ENCODE data around the gene MSH5.

Gene MSH5

DNA sequence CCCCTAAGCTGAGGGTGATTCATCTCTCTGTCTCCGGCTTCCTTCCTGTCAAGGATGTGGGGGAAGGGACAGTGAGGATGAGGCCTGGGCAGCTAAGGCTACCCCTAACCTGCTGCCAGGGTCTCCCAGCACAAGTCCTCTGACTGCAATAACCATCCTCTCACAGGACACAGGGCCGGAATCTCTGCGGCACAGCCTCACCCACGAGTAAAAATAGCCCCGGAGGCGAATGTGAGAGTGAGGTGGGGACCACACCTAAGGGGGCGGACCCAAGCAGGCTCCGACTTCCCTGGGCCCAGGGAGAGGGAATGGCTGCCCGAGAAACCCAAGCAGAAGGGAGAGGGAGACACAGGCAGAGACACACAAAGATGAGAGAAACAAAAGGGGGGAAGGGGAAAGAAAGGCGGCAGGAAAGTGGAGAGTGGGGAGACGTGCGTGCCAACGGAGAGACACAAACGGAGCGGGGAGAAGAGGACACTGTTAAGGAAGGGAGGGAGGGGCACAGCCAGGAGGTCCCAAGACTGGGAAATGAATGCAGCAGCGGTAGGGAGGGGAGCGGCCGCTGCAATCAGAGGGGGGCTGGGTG lies 4.9 kb upstream of the MSH5 start:
- Histone ChIP-seq H3K36me3 (ENCODE audit: insufficient read depth, low read depth, low read length) (peaks cover 40% of the 10 kb centered on the region), H3K27me3 (ENCODE audit: insufficient read depth, low read length) (no peaks in the 10 kb centered on the region), H3K27ac (ENCODE audit: low read length) (no peak overlapping the region), H3K4me3 (ENCODE audit: low read length) (peak overlapping the region; percentile 71), H3K9me3 (ENCODE audit: insufficient read depth, low read depth, low read length) (no peaks in the 10 kb centered on the region), H3K4me1 (ENCODE audit: insufficient read depth, low read length) (peaks cover 31% of the 10 kb centered on the region), H3K9ac (ENCODE audit: low read depth, low read length) (peak overlapping the region; percentile 73; the same call in 1 of the 2 replicates)

DNA sequence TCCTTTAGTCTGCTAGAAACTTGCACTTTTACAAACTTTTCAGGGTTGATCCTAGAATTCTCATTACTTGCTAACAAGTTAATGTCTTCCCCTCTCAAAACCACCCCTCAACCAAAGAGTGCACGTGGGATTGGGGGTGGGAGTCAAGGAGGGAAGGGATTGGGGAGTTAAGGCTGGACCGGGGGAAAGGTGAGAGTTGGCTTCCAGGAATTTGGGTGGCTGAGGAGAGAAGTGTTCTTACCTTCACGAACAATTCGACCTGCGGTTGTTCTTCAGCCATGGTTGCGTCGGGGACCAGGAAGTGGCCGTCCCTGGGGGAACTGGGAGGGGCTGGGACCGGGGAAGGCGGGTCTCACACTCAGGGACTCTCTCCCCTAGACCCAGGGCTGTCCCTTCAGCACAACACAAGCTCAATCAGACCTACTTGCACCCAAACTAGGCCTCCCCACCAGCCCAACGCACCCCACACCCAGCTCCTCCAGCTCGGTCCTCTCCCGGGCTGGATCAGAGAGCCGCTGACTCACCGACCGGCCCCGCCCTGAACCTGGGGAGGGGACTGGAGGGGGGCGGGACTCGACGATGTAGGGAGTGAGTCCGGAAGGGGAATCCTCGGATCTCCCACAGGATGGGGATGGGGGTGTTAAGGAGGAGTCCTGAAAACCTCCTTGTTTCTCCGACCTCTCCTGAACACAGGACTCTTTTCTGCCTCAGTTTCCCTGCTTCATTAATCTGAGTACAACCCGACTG lies 3.6 kb upstream of the MSH5 start, which contains the start of gene CLIC1:
CLIC1 (minus strand) TSS at position 510 of the 747 bp plus-strand sequence; CDS start at position 280, 230 bp downstream.
- Histone ChIP-seq H3K9me3 (ENCODE audit: insufficient read depth, low read depth, low read length) (no peaks in the 10 kb centered on the region), H3K4me1 (ENCODE audit: insufficient read depth, low read length) (peaks cover 34% of the 10 kb centered on the region), H3K27me3 (ENCODE audit: insufficient read depth, low read length) (no peaks in the 10 kb centered on the region), H3K4me3 (ENCODE audit: low read length) (peak within 1 kb of the TSS; percentile 71), H3K9ac (ENCODE audit: low read depth, low read length) (peak within 1 kb of the TSS; percentile 73), H3K27ac (ENCODE audit: low read length) (peak within 1 kb of the TSS; percentile 84), H3K36me3 (ENCODE audit: insufficient read depth, low read depth, low read length) (peaks cover 35% of the 10 kb centered on the region)

DNA sequence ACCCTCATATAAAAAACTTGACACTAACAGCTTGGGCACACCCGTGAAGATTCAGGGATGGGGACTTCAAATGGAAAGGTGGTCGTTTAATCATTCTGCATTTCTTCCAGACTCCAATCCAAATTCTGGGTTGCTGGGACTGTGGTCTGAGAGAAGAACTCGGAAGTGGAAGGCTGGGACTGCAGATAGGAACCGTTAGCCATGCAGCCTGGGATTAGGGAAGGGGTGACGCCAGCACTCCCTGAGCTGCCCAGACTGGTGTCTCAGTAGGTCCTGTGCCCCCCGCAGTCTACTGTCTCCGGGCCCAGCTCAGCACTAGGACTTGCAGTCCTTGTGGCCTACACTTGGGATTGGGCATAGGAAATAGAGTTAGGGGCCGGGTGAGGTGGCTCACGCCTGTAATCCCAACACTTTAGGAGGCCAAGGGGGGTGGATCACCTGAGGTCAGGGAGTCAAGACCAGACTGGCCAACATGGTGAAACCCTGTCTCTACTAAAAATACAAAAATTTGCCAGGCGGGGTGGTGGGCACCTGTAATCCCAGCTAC lies 3.0 kb upstream of the MSH5 start:
- peak overlapping the region; percentile 84 for H3K27ac ChIP-seq (ENCODE audit: low read length)
- H3K4me1 ChIP-seq (ENCODE audit: insufficient read depth, low read length): peaks cover 34% of the 10 kb centered on the region
- H3K4me3 ChIP-seq (ENCODE audit: low read length): peak overlapping the region; percentile 71
- no peaks in the 10 kb centered on the region for H3K27me3 ChIP-seq (ENCODE audit: insufficient read depth, low read length)
- H3K9me3 ChIP-seq (ENCODE audit: insufficient read depth, low read depth, low read length): no peaks in the 10 kb centered on the region
- peaks cover 35% of the 10 kb centered on the region for H3K36me3 ChIP-seq (ENCODE audit: insufficient read depth, low read depth, low read length)
- H3K9ac ChIP-seq (ENCODE audit: low read depth, low read length): peak overlapping the region; percentile 73; the same call in 1 of the 2 replicates

- peak overlapping the region; percentile 44; the same call in 1 of the 2 replicates for H3K4me3 ChIP-seq (ENCODE audit: low read length)
- peaks cover 30% of the 10 kb centered on the region for H3K36me3 ChIP-seq (ENCODE audit: insufficient read depth, low read depth, low read length)
- no peak overlapping the region for H3K27ac ChIP-seq (ENCODE audit: low read length)
- H3K9me3 ChIP-seq (ENCODE audit: insufficient read depth, low read depth, low read length): no peaks in the 10 kb centered on the region
- no peaks in the 10 kb centered on the region for H3K27me3 ChIP-seq (ENCODE audit: insufficient read depth, low read length)
- H3K9ac ChIP-seq (ENCODE audit: low read depth, low read length): peak overlapping the region; percentile 73; the same call in 1 of the 2 replicates
- peaks cover 34% of the 10 kb centered on the region for H3K4me1 ChIP-seq (ENCODE audit: insufficient read depth, low read length)
These were observed 2.4 kb upstream of the MSH5 start for GRCh38 chr6:31737315-31737990.

- Histone ChIP-seq H3K4me3 (ENCODE audit: low read length) (peak overlapping the region; percentile 44; the same call in 1 of the 2 replicates), H3K4me1 (ENCODE audit: insufficient read depth, low read length) (peaks cover 34% of the 10 kb centered on the region), H3K9ac (ENCODE audit: low read depth, low read length) (peak overlapping the region; percentile 73; the same call in 1 of the 2 replicates), H3K27ac (ENCODE audit: low read length) (no peak overlapping the region), H3K36me3 (ENCODE audit: insufficient read depth, low read depth, low read length) (peaks cover 22% of the 10 kb centered on the region), H3K27me3 (ENCODE audit: insufficient read depth, low read length) (no peaks in the 10 kb centered on the region), H3K9me3 (ENCODE audit: insufficient read depth, low read depth, low read length) (no peaks in the 10 kb centered on the region)
These were observed 1.5 kb upstream of the MSH5 start for GRCh38 chr6:31737991-31738979.

DNA sequence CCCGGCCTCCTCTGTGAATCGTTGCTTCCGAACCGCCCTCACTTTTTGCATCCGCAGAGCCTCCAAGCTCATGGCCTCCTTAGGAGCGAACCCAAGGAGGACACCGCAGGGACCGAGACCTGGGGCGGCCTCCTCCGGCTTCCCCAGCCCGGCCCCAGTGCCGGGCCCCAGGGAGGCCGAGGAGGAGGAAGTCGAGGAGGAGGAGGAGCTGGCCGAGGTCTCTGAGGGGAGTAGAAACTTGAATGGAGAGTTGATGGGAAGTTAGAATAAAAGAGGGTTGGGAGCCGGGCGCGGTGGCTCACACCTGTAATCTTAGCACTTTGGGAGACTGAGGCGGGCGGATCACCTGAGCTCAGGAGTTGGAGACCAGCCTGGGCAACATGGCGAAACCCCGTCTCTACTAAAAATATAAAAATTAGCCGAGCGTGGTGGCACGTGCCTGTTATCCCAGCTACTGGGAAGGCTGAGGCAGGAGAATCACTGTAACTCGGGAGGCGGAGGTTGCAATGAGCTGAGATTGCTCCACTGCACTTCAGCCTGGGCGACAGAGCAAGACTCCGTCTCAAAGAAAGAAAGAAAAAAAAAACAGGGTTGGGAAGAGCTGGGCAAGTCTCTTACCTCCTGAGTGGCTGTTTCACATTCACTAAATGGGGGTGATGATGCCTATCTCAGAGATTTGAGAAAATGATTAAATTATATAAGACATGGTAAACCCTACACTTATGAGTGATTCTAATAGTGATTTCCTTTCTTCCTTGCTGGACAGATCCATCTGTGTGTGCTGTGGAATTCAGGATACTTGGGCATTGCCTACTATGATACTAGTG lies 805 bp downstream of the MSH5 start:
- peaks cover 28% of the 10 kb centered on the region for H3K4me1 ChIP-seq (ENCODE audit: insufficient read depth, low read length)

DNA sequence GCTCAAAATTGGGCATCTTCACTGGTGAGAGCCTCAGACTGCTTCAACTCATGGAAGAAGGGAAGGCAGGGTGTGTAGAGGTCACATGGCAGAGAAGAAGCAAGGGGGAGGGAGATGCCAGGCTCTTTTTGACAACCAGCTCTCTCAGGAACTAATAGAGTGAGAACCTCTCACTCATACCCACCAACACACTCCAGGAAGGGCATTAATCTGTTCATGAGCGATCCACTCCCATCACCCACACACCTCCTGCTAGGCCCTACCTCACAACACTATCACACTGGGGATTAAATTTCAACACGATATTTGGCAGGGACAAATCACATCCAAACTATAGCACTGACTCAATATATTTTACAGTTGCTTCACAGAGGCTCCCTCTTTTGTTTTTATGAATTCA lies 2.0 kb downstream of the MSH5 start:
- Histone ChIP-seq H3K36me3 (ENCODE audit: insufficient read depth, low read depth, low read length) (peaks cover 11% of the 10 kb centered on the region), H3K9ac (ENCODE audit: low read depth, low read length) (no peak overlapping the region), H3K4me3 (ENCODE audit: low read length) (no peak overlapping the region), H3K27me3 (ENCODE audit: insufficient read depth, low read length) (no peaks in the 10 kb centered on the region), H3K4me1 (ENCODE audit: insufficient read depth, low read length) (peaks cover 25% of the 10 kb centered on the region), H3K27ac (ENCODE audit: low read length) (no peak overlapping the region), H3K9me3 (ENCODE audit: insufficient read depth, low read depth, low read length) (no peaks in the 10 kb centered on the region)

More for the DNA sequence above, 805 bp downstream of the MSH5 start:
- peak overlapping the region; percentile 90 for H3K27ac ChIP-seq (ENCODE audit: low read length)
- H3K4me3 ChIP-seq (ENCODE audit: low read length): peak overlapping the region; percentile 64
- peaks cover 11% of the 10 kb centered on the region for H3K36me3 ChIP-seq (ENCODE audit: insufficient read depth, low read depth, low read length)
- no peaks in the 10 kb centered on the region for H3K27me3 ChIP-seq (ENCODE audit: insufficient read depth, low read length)
- H3K9me3 ChIP-seq (ENCODE audit: insufficient read depth, low read depth, low read length): no peaks in the 10 kb centered on the region
- peak overlapping the region; percentile 91 for H3K9ac ChIP-seq (ENCODE audit: low read depth, low read length)

DNA sequence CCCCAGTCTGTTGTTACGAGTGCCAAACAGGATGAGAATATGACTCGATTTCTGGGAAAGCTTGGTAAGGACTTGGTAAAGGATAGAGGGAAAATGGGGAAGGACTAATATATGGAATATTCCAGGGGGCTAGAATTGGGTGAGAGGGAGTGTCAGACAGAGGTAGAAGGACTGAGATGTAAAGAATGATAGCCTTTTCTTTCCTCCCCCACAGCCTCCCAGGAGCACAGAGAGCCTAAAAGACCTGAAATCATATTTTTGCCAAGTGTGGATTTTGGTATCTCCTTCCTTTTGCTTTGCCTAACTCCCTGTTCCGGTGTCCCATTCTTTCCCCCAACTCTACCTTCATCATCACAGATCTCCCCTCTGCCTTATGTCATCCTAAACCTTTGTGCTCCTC lies 3.1 kb downstream of the MSH5 start:
- Histone ChIP-seq H3K4me1 (ENCODE audit: insufficient read depth, low read length) (peaks cover 15% of the 10 kb centered on the region), H3K9ac (ENCODE audit: low read depth, low read length) (no peak overlapping the region), H3K9me3 (ENCODE audit: insufficient read depth, low read depth, low read length) (no peaks in the 10 kb centered on the region), H3K4me3 (ENCODE audit: low read length) (no peak overlapping the region), H3K27me3 (ENCODE audit: insufficient read depth, low read length) (no peaks in the 10 kb centered on the region), H3K36me3 (ENCODE audit: insufficient read depth, low read depth, low read length) (peaks cover 16% of the 10 kb centered on the region), H3K27ac (ENCODE audit: low read length) (no peak overlapping the region)

GRCh38 chr6:31744422-31744821 lies 4.6 kb downstream of the MSH5 start:
- no peak overlapping the region for H3K9ac ChIP-seq (ENCODE audit: low read depth, low read length)
- peaks cover 3% of the 10 kb centered on the region; the same call in 1 of the 2 replicates for H3K4me1 ChIP-seq (ENCODE audit: insufficient read depth, low read length)
- H3K9me3 ChIP-seq (ENCODE audit: insufficient read depth, low read depth, low read length): no peaks in the 10 kb centered on the region
- no peaks in the 10 kb centered on the region for H3K27me3 ChIP-seq (ENCODE audit: insufficient read depth, low read length)
- H3K27ac ChIP-seq (ENCODE audit: low read length): no peak overlapping the region
- no peak overlapping the region for H3K4me3 ChIP-seq (ENCODE audit: low read length)
- peaks cover 16% of the 10 kb centered on the region for H3K36me3 ChIP-seq (ENCODE audit: insufficient read depth, low read depth, low read length)

GRCh38 chr6:31749301-31750036 lies 9.7 kb downstream of the MSH5 start:
- Histone ChIP-seq H3K9me3 (ENCODE audit: insufficient read depth, low read depth, low read length) (no peaks in the 10 kb centered on the region), H3K27me3 (ENCODE audit: insufficient read depth, low read length) (no peaks in the 10 kb centered on the region), H3K9ac (ENCODE audit: low read depth, low read length) (no peak overlapping the region), H3K4me1 (ENCODE audit: insufficient read depth, low read length) (no peaks in the 10 kb centered on the region), H3K4me3 (ENCODE audit: low read length) (no peak overlapping the region), H3K27ac (ENCODE audit: low read length) (no peak overlapping the region), H3K36me3 (ENCODE audit: insufficient read depth, low read depth, low read length) (peaks cover 9% of the 10 kb centered on the region; the same call in 1 of the 2 replicates)

All from iPS-20b (cell line).